Fibroblast of lung (primary cell): ENCODE measurements around the gene DDX54. TPM values are rescaled to one million over a fixed set of nuclear protein-coding genes. Genes with fewer than 3 reads are reported as not detected.

Source experiments
- DNase-seq, 2 donors: peaks; one replicate each; pipeline versions ENCODE4 v3.0.0 to v3.0.0-alpha.2; 2010; ENCODE audit warnings: low read depth in 2 of 2
- H2AFZ ChIP-seq: 2 replicates; pipeline ENCODE4 v1.5.1; 2012; ENCODE audit warnings: low read length, control low read depth, inconsistent platforms
- H3K27ac ChIP-seq: 2 replicates; pipeline ENCODE4 v1.5.1; 2011; ENCODE audit warnings: low read length, control low read depth; ENCODE audit not compliant: insufficient read depth
- H3K27me3 ChIP-seq: 2 replicates; pipeline ENCODE4 v1.5.1; 2011; ENCODE audit warnings: mild to moderate bottlenecking, low read length; ENCODE audit not compliant: control insufficient read depth, insufficient read depth
- H3K36me3 ChIP-seq: 2 replicates; pipeline ENCODE4 v1.5.1; 2011; ENCODE audit warnings: low read length; ENCODE audit not compliant: control insufficient read depth, insufficient read depth
- H3K4me1 ChIP-seq: 2 replicates; pipeline ENCODE4 v1.5.1; 2011; ENCODE audit warnings: low read length; ENCODE audit not compliant: control insufficient read depth, insufficient read depth; ENCODE audit errors: extremely low read depth
- H3K4me2 ChIP-seq: 2 replicates; pipeline ENCODE4 v1.5.1; 2011; ENCODE audit warnings: low read length, control low read depth; ENCODE audit not compliant: insufficient read depth; ENCODE audit errors: extremely low read depth
- H3K4me3 ChIP-seq, 4 experiments: fragments of 200-600 bp in 1 of 4; sonication (generic) in 1 of 4; replicated peaks in 1 of 4; 2 replicates each; pipeline ENCODE4 v1.5.1; 2011 to 2016; ENCODE audit warnings: low read length in 4 of 4, low read depth in 3 of 4, mild to moderate bottlenecking in 3 of 4, control low read depth in 2 of 4, inconsistent platforms in 1 of 4, mixed read lengths in 1 of 4; ENCODE audit not compliant: insufficient read depth in 1 of 4; ENCODE audit errors: control extremely low read depth in 1 of 4
- H3K79me2 ChIP-seq: 2 replicates; pipeline ENCODE4 v1.5.1; 2012; ENCODE audit warnings: mild to moderate bottlenecking, low read length, inconsistent platforms; ENCODE audit not compliant: control insufficient read depth, insufficient read depth
- H3K9ac ChIP-seq: 2 replicates; pipeline ENCODE4 v1.5.1; 2011; ENCODE audit warnings: mild to moderate bottlenecking, low read length, control low read depth; ENCODE audit not compliant: insufficient read depth
- H3K9me3 ChIP-seq: 2 replicates; pipeline ENCODE4 v1.5.1; 2012; ENCODE audit warnings: low read depth, low read length; ENCODE audit not compliant: control insufficient read depth, insufficient read depth
- H4K20me1 ChIP-seq: 2 replicates; pipeline ENCODE4 v1.5.1; 2011; ENCODE audit warnings: low read length; ENCODE audit not compliant: control insufficient read depth, insufficient read depth; ENCODE audit errors: extremely low read depth
- EZH2 ChIP-seq: IDR thresholded peaks from 2 replicates; pipeline ENCODE4 v1.5.1; 2012; ENCODE audit warnings: low read length, control low read depth, mild to moderate bottlenecking; ENCODE audit errors: missing control alignments
- polyA plus RNA-seq, 2 donors: library from polyadenylated mRNA; depleted of rRNA in 1 of 2; stranded (reverse) in 1 of 2; unstranded in 1 of 2; fragments of >200 nt; gene quantifications; 2 replicates each; pipeline ENCODE4 v1.2.1, GENCODE V29; 2011 to 2012; ENCODE audit warnings: missing spikeins in 1 of 2
- total RNA-seq: library from RNA; depleted of rRNA; stranded (reverse); fragments of >200 nt; gene quantifications from 2 replicates; pipeline ENCODE4 v1.2.1, GENCODE V29; 2014
- TF ChIP-seq, protein P1 (sequence below), 2 donors: IDR thresholded peaks in 1 of 2; conservative IDR thresholded peaks in 1 of 2; 1 replicate in 1 of 2; 2 replicates in 1 of 2; pipeline ENCODE4 v1.5.1; 2011 to 2012; ENCODE audit warnings: low read length in 2 of 2, control low read depth in 1 of 2, inconsistent platforms in 1 of 2, low read depth in 1 of 2, mild to moderate bottlenecking in 1 of 2

The DDX54 gene
- total and polyA plus RNA-seq, 2 donors (not counting 1 experiment from before 2014, with no cell fraction given), result 20.5 to 23.6 TPM

DNA sequence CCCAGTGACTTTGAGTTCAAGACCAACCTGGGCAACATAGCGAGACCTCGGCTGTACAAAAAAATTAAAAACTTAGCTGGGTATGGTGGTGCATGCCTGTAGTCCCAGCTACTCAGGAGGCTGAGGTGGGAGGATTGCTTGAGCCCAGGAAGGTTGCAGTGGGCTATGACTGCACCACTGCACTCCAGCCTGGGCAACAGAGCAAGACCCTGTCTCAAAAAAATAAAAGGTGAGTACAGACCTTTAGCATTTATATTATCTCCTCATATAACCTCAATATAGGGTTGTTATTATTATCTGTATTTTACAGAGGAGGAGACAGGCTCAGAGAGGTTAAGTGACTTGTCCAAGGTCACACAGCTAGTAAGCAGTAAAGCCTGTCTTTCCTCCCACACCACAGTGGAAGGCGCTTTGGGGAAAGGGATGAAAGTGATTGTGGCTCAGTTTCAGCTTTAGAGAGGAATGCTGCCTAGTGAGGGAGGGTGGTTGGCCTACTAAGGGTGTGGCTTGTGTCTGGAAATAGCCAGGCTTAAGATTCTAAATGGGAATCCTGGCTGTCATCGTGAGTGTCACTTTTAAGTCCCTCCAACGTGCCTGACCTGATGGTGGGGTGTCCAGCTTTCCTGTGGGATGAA lies 43.2 kb upstream of the DDX54 start:
- H3K27ac ChIP-seq, result no peak overlapping the region
- no peak overlapping the region for H3K4me2 ChIP-seq
- TF ChIP-seq EZH2, result no peak
- TF ChIP-seq, protein P1, sequence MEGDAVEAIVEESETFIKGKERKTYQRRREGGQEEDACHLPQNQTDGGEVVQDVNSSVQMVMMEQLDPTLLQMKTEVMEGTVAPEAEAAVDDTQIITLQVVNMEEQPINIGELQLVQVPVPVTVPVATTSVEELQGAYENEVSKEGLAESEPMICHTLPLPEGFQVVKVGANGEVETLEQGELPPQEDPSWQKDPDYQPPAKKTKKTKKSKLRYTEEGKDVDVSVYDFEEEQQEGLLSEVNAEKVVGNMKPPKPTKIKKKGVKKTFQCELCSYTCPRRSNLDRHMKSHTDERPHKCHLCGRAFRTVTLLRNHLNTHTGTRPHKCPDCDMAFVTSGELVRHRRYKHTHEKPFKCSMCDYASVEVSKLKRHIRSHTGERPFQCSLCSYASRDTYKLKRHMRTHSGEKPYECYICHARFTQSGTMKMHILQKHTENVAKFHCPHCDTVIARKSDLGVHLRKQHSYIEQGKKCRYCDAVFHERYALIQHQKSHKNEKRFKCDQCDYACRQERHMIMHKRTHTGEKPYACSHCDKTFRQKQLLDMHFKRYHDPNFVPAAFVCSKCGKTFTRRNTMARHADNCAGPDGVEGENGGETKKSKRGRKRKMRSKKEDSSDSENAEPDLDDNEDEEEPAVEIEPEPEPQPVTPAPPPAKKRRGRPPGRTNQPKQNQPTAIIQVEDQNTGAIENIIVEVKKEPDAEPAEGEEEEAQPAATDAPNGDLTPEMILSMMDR (conservative IDR thresholded peaks at IDR 0.05 in 1 of 2, IDR thresholded peaks at IDR 0.05 in 1 of 2; ENCODE audit: low read depth in 1 of 2, low read length in 2 of 2), result no peak
- DNase-seq, result no peak
- no peaks in the 10 kb centered on the region for H3K9me3 ChIP-seq
- no peaks in the 10 kb centered on the region for H4K20me1 ChIP-seq
- no peaks in the 10 kb centered on the region for H3K27me3 ChIP-seq
- H3K36me3 ChIP-seq, result peaks cover 14% of the 10 kb centered on the region
- H3K79me2 ChIP-seq, result no peaks in the 10 kb centered on the region
- peaks cover 6% of the 10 kb centered on the region for H3K4me1 ChIP-seq
- H3K4me3 ChIP-seq, result no peak overlapping the region
- H3K9ac ChIP-seq, result no peak overlapping the region
- H2AFZ ChIP-seq, result no peak overlapping the region

DNA sequence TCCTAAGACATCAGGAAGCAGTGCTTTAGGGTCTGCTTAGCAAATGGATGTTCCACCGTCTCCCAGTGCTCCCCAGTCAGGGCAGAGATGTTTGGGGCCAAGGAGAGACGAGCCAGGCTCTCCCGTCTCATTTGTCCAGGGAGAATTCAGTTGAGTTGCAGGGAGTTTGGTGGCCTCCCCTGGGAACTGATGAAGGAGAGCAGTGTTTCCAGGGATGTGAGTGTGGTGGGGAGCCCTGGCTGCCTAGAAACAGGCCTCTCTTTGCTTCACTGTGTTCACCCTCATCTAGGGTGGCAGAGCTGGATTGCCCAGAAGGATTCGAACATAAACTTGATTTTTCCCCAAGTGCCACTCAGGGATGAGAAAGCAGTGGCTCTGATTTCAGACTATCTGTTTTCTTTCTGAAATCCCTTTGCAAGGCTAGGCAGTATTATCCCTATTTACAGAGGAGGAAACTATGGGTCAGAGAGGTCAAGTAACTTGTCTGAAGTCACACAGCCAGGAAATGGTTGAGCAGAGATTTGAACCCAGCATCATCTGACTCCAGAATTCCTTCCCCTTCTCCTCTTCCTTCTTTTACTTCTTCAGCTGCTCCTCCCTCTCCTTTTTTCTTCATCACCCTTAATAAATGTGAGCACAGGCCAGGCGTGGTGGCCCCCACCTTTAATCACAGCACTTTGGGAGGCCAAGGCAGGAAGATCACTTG lies 42.6 kb upstream of the DDX54 start:
- Histone ChIP-seq H3K9ac (no peak overlapping the region), H3K4me3 (no peak overlapping the region), H3K27me3 (no peaks in the 10 kb centered on the region), H3K27ac (no peak overlapping the region), H3K79me2 (no peaks in the 10 kb centered on the region), H2AFZ (no peak overlapping the region), H3K9me3 (no peaks in the 10 kb centered on the region), H4K20me1 (no peaks in the 10 kb centered on the region), H3K4me2 (no peak overlapping the region), H3K36me3 (peaks cover 14% of the 10 kb centered on the region), H3K4me1 (peaks cover 6% of the 10 kb centered on the region)
- TF ChIP-seq, protein P1 (conservative IDR thresholded peaks at IDR 0.05 in 1 of 2, IDR thresholded peaks at IDR 0.05 in 1 of 2; ENCODE audit: low read depth in 1 of 2, low read length in 2 of 2), result no peak
- TF ChIP-seq EZH2, result no peak
- no peak for DNase-seq

DNA sequence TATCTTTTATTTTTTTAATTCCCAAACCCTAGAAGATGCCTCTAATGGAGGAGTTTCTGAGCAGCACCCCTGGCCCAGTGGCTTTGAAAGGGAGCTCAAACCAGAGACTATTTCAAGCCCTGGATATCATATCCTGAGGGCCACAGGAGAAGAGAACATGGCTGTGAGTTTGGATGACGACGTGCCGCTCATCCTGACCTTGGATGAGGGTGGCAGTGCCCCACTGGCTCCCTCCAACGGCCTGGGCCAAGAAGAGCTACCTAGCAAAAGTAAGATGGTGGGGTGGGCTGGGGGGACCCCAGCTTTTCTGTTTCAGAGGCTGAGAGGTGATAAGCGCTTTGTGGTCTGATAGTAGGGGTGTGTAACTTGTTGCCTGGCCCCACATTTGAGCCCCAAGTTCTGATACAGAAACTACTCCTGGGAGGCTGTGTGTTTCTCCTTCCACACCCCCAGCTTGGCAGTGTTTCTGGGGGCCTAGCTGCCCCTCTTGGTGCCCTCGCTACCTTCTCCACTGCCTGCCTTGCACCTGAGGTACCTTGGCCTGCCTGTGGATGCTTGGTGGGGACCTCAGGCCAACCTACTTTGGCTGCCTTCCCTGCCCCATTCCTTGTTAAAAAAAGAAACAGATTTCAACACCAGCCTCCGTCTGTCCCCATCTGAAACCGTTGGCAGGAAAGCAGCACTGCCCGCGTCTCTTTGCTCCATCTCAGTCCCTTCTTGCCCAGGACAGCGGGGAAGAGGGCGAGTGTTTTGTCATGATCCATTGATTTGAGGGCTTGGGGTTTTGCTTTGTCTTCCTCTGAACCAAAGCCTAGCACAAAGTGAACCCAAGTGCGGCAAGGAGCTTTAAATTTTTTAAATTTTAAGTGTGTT lies 41.7 kb upstream of the DDX54 start:
- H3K9me3 ChIP-seq, result no peaks in the 10 kb centered on the region
- H4K20me1 ChIP-seq, result no peaks in the 10 kb centered on the region
- H3K27me3 ChIP-seq, result no peaks in the 10 kb centered on the region
- peaks cover 1% of the 10 kb centered on the region for H3K79me2 ChIP-seq
- H3K4me3 ChIP-seq, result no peak overlapping the region
- no peak for DNase-seq
- H3K36me3 ChIP-seq, result peaks cover 11% of the 10 kb centered on the region
- TF ChIP-seq, protein P1 (conservative IDR thresholded peaks at IDR 0.05 in 1 of 2, IDR thresholded peaks at IDR 0.05 in 1 of 2; ENCODE audit: low read depth in 1 of 2, low read length in 2 of 2), result no peak
- TF ChIP-seq EZH2, result no peak
- no peak overlapping the region for H2AFZ ChIP-seq
- no peak overlapping the region for H3K9ac ChIP-seq
- H3K27ac ChIP-seq, result no peak overlapping the region
- H3K4me2 ChIP-seq, result no peak overlapping the region
- H3K4me1 ChIP-seq, result peaks cover 13% of the 10 kb centered on the region
